Liver (tissue), 3 donors: Measurements from ENCODE around the gene CTPS2.

Experiments used
- CTCF ChIP-seq: fragments of 150-350 bp; IDR thresholded peaks from 2 replicates; pipeline ENCODE4 v1.5.1; 2017; ENCODE audit warnings: improper control_type of control experiment, low read depth, low read length; ENCODE audit not compliant: missing input control
- FOXA1 ChIP-seq: IDR thresholded peaks from 2 replicates; pipeline ENCODE4 v1.6.1; 2016; ENCODE audit warnings: antibody characterized with exemption
- HNF4G ChIP-seq: IDR thresholded peaks from 2 replicates; pipeline ENCODE4 v1.6.1; 2016; ENCODE audit warnings: antibody characterized with exemption
- MAX ChIP-seq: IDR thresholded peaks from 2 replicates; pipeline ENCODE4 v1.6.1; 2016; ENCODE audit warnings: antibody characterized with exemption
- REST ChIP-seq: IDR thresholded peaks from 2 replicates; pipeline ENCODE4 v1.6.1; 2016; ENCODE audit warnings: antibody characterized with exemption, mild to moderate bottlenecking
- SP1 ChIP-seq: IDR thresholded peaks from 2 replicates; pipeline ENCODE4 v1.6.1; 2018; ENCODE audit warnings: antibody characterized with exemption, mild to moderate bottlenecking
- YY1 ChIP-seq: IDR thresholded peaks from 2 replicates; pipeline ENCODE4 v1.6.1; 2016; ENCODE audit warnings: antibody characterized with exemption, mild to moderate bottlenecking
- ZBTB33 ChIP-seq: IDR thresholded peaks from 2 replicates; pipeline ENCODE4 v1.6.1; 2016; ENCODE audit warnings: antibody characterized with exemption
- donor health status: healthy.
- donor health status: healthy.

GRCh38 chrX:16635596-16635995, 76.9 kb downstream of the CTPS2 start:
- TF ChIP-seq CTCF, result no peak
- TF ChIP-seq REST, result no peak
- TF ChIP-seq FOXA1, result no peak
- no peak for TF ChIP-seq YY1
- no peak for TF ChIP-seq ZBTB33
- TF ChIP-seq HNF4G, result no peak
- TF ChIP-seq MAX, result no peak
- TF ChIP-seq SP1, result no peak
